Breast epithelium (tissue), 4 donors: ENCODE data around the gene STAMBPL1. TPM values are rescaled to one million over a fixed set of nuclear protein-coding genes. Genes with fewer than 3 reads are reported as not detected.
A peak's percentile ranks its signal among the peaks of the same experiment; 100 is the strongest.

Source experiments
- DNase-seq, 2 donors: peaks; one replicate each; pipeline ENCODE4 v3.0.0-alpha.2; 2019; ENCODE audit warnings: low spot score in 2 of 2
- H3K27ac ChIP-seq, 2 donors: fragments of 200-600 bp; sonication (generic) in 1 of 2; one replicate each; pipeline ENCODE4 v1.5.1; 2016 to 2019; ENCODE audit warnings: mild to moderate bottlenecking in 1 of 2
- H3K27me3 ChIP-seq, 2 donors: fragments of 200-600 bp; sonication (generic) in 1 of 2; one replicate each; pipeline versions ENCODE4 v1.5.1 to v1.6.0; 2017 to 2019; ENCODE audit warnings: control low read depth in 1 of 2, mild to moderate bottlenecking in 1 of 2
- H3K36me3 ChIP-seq: fragments of 200-600 bp; one replicate; pipeline ENCODE4 v1.5.1; 2019
- H3K4me1 ChIP-seq, 2 donors: fragments of 200-600 bp; sonication (generic); one replicate each; pipeline ENCODE4 v1.5.1; 2016 to 2019; ENCODE audit warnings: control low read depth in 1 of 2
- H3K4me3 ChIP-seq, 3 donors: fragments of 200-600 bp; sonication (generic); 1 replicate in 2 of 3; 2 replicates in 1 of 3; pipeline ENCODE4 v1.5.1; 2016 to 2019; ENCODE audit warnings: mild to moderate bottlenecking in 3 of 3, moderate library complexity in 2 of 3
- H3K9me3 ChIP-seq, 2 donors: fragments of 200-600 bp; sonication (generic) in 1 of 2; one replicate each; pipeline ENCODE4 v1.5.1; 2016 to 2019; ENCODE audit warnings: control low read depth in 1 of 2
- POLR2A ChIP-seq: fragments of 450-650 bp; IDR thresholded peaks from one replicate; pipeline ENCODE4 v1.6.1; 2016; ENCODE audit warnings: antibody characterized with exemption, mild to moderate bottlenecking, moderate library complexity
- POLR2AphosphoS5 ChIP-seq, 3 donors: sonication (generic); formaldehyde crosslinking; IDR thresholded peaks; one replicate each; pipeline ENCODE4 v1.6.1; 2017; ENCODE audit warnings: antibody characterized with exemption in 3 of 3
- intact Hi-C: fragments of 100-400 bp; cut with DNase I; formaldehyde crosslinking; loops from one replicate; pipeline ENCODE4 v1.15.1; 2023; ENCODE audit warnings: low total_unique reads
- total RNA-seq, 3 donors: library from RNA; depleted of rRNA; stranded (reverse); fragments of >200 nt; gene quantifications; one replicate each; pipeline ENCODE4 v1.1.0, GENCODE V29; 2016
- TF ChIP-seq, protein P1 (sequence below), 3 donors: fragments of 450-650 bp; IDR thresholded peaks; one replicate each; pipeline ENCODE4 v1.5.1; 2016 to 2017; ENCODE audit warnings: antibody characterized with exemption in 3 of 3, mild to moderate bottlenecking in 3 of 3, moderate library complexity in 3 of 3

The STAMBPL1 gene
- total RNA-seq, 3 donors from 2014 or later: 17.1 to 21.0 (median 17.9) TPM

DNA sequence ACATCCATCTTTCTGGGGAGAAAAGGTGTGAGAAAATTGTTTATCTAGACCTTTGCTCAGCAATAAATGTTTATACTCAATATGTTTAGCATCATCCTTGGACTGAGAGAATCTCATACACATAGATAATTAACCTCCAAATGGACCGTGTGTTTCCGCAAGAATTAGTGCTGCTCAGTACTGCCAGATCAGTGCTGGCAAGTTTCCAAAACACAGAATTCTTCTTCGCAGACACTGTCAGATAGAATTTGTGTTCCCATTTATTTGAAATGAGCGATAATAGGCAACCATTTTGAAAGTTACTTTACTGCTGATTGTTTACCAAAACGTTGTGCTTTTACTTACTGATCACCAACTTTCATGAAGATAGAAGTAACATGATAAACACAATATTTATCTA is 33.7 kb downstream of the STAMBPL1 start:
- H3K9me3 ChIP-seq: no peaks in the 10 kb centered on the region
- TF ChIP-seq POLR2AphosphoS5 (IDR thresholded peaks at IDR 0.05) (no peak), POLR2A (no peak)
- TF ChIP-seq, protein P1, sequence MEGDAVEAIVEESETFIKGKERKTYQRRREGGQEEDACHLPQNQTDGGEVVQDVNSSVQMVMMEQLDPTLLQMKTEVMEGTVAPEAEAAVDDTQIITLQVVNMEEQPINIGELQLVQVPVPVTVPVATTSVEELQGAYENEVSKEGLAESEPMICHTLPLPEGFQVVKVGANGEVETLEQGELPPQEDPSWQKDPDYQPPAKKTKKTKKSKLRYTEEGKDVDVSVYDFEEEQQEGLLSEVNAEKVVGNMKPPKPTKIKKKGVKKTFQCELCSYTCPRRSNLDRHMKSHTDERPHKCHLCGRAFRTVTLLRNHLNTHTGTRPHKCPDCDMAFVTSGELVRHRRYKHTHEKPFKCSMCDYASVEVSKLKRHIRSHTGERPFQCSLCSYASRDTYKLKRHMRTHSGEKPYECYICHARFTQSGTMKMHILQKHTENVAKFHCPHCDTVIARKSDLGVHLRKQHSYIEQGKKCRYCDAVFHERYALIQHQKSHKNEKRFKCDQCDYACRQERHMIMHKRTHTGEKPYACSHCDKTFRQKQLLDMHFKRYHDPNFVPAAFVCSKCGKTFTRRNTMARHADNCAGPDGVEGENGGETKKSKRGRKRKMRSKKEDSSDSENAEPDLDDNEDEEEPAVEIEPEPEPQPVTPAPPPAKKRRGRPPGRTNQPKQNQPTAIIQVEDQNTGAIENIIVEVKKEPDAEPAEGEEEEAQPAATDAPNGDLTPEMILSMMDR (IDR thresholded peaks at IDR 0.05): no peak
- H3K4me3 ChIP-seq: no peak overlapping the region
- H3K27ac ChIP-seq: peak overlapping the region in 1 of 2 donors; percentile 28
- H3K4me1 ChIP-seq: no peaks in the 10 kb centered on the region
- intact Hi-C loops: loop anchor here (2.0 kb wide), 1 partner anchor 59 kb away; no protein-coding TSS in a partner anchor
- no peak for DNase-seq
- no peaks in the 10 kb centered on the region for H3K36me3 ChIP-seq
- no peaks in the 10 kb centered on the region for H3K27me3 ChIP-seq

DNA sequence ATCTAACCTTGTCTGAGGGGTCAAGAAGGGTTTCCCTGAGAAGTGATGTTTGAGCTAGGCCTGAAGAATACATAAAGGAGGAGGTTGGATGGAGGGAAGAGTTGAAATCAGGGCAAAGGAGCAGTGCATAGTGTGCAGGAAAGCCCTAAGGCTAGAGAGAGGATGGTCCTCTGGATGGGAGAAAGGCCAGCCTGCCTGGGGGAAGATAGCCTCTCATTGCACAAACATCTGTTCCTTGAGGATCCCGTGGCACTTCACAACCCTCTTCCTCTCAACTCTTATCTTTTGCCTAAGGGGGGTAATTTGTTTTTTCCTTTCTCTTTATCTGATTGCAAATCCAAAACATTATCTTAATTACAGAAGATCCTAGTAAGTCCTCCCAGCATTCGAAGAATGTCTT is 35.7 kb downstream of the STAMBPL1 start:
- H3K4me1 ChIP-seq: no peaks in the 10 kb centered on the region
- no peak for DNase-seq
- H3K27ac ChIP-seq: no peak overlapping the region
- TF ChIP-seq POLR2A: no peak
- TF ChIP-seq POLR2AphosphoS5 (IDR thresholded peaks at IDR 0.05): no peak
- TF ChIP-seq, protein P1 (IDR thresholded peaks at IDR 0.05): no peak
- no peaks in the 10 kb centered on the region for H3K27me3 ChIP-seq
- no peak overlapping the region for H3K4me3 ChIP-seq
- intact Hi-C loops: no loop called here
- no peaks in the 10 kb centered on the region for H3K36me3 ChIP-seq
- no peaks in the 10 kb centered on the region for H3K9me3 ChIP-seq

DNA sequence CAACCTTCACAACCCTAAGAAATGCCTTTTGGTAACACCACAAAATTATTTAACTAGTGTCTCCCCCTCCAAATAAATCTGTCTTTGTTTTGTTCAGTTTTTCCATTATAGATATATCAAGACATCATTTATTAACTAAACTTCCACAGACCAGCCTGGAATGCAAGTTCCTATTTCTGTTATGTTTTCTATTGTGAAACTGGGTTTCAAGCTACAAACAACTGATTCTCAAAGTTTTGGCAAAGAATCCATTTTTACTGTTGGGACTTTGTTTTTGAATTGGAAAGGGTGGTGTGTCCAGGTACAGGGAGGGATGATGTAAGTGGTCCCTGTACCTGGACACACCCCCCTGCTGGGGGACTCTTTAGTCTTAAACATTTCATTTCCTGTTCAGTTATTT is 36.2 kb downstream of the STAMBPL1 start:
- Histone ChIP-seq H3K4me3 (no peak overlapping the region), H3K27me3 (no peaks in the 10 kb centered on the region), H3K4me1 (no peaks in the 10 kb centered on the region), H3K27ac (no peak overlapping the region), H3K9me3 (no peaks in the 10 kb centered on the region), H3K36me3 (no peaks in the 10 kb centered on the region)
- TF ChIP-seq, protein P1 (IDR thresholded peaks at IDR 0.05): no peak
- TF ChIP-seq POLR2A: no peak
- TF ChIP-seq POLR2AphosphoS5 (IDR thresholded peaks at IDR 0.05): no peak
- intact Hi-C loops: no loop called here
- DNase-seq: no peak

DNA sequence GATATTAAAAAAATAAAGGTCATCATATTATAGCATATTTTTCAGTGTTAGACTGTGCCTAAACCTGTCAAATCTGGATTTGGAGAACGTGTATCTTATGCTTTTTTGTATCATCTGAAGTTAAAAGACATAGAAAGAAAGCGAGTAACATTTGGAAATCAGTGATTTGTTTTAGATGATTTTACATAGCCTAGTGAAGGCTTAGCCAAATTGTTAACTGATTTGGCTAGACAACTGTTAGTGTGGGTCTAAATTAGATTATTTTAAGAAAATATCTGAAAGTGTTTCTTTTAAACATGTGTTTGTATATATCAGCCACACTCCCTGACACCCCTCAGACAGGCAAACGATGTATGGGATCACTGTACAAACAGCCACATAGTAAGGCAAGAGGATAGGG is 36.9 kb downstream of the STAMBPL1 start:
- no peak overlapping the region for H3K27ac ChIP-seq
- no peaks in the 10 kb centered on the region for H3K4me1 ChIP-seq
- no peak overlapping the region for H3K4me3 ChIP-seq
- H3K36me3 ChIP-seq: no peaks in the 10 kb centered on the region
- TF ChIP-seq, protein P1 (IDR thresholded peaks at IDR 0.05): no peak
- TF ChIP-seq POLR2AphosphoS5 (IDR thresholded peaks at IDR 0.05) (no peak), POLR2A (no peak)
- no peaks in the 10 kb centered on the region for H3K27me3 ChIP-seq
- no peak for DNase-seq
- no peaks in the 10 kb centered on the region for H3K9me3 ChIP-seq
- intact Hi-C loops: no loop called here

DNA sequence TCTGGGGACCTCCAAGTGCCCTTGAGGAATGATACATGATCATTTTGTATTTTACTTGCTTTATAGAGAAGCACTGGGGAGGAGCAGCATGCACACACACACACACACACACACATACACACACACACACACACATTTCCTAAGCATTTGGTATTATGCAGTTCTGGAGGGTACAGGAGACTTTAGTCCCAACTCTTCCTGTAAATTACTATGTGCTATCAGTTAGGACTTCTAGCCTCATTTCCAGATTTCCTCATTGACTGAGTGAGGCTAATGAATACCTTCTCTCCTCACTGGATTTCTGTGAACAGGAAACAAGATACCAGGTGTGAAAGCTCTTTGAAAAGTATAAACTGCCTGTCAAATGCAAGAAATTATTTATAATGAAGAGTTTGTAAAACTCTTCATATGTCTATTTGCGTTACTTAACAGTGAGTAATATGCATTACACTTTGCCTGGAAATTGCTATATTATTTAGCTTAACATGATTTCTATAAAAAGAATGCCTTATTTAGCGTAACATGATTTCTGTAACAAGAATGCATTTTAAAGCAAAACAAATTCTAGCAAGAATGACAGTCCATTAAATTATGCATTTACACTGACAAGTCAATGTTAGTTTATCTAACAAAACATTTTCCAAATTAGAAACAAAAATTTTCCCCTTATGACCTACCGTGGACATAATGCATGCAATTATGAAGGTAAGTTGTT is 38.3 kb downstream of the STAMBPL1 start:
- Histone ChIP-seq H3K27ac (no peak overlapping the region), H3K36me3 (no peaks in the 10 kb centered on the region), H3K4me1 (no peaks in the 10 kb centered on the region), H3K27me3 (no peaks in the 10 kb centered on the region), H3K9me3 (no peaks in the 10 kb centered on the region), H3K4me3 (no peak overlapping the region)
- no peak for TF ChIP-seq POLR2A
- TF ChIP-seq, protein P1 (IDR thresholded peaks at IDR 0.05): no peak
- TF ChIP-seq POLR2AphosphoS5 (IDR thresholded peaks at IDR 0.05): no peak
- DNase-seq: no peak
- intact Hi-C loops: no loop called here
